DND-41 (cell line): ENCODE data around the gene MEPCE.

Source experiments
- ATAC-seq: fragments of 200-7000 bp; cut with Tn5 transposase; 3 replicates; pipeline ENCODE4 v1.9.1; 2021; ENCODE audit warnings: low read depth; ENCODE audit not compliant: insufficient read depth
- DNase-seq: peaks from one replicate; pipeline ENCODE4 v3.0.0-alpha.2; 2020
- H2AFZ ChIP-seq: 2 replicates; pipeline ENCODE4 v1.6.0; 2012; ENCODE audit warnings: low read depth, low read length
- H3K27ac ChIP-seq: 2 replicates; pipeline ENCODE4 v1.5.1; 2012; ENCODE audit warnings: low read length, inconsistent platforms
- H3K27me3 ChIP-seq: fragments of 200-600 bp; sonication (generic); 2 replicates; pipeline ENCODE4 v1.6.0; 2012; ENCODE audit warnings: low read length, mild to moderate bottlenecking, inconsistent platforms; ENCODE audit not compliant: insufficient read depth, poor library complexity
- H3K36me3 ChIP-seq: 2 replicates; pipeline ENCODE4 v1.5.1; 2012; ENCODE audit warnings: low read length, inconsistent platforms; ENCODE audit not compliant: insufficient read depth
- H3K4me1 ChIP-seq: 2 replicates; pipeline ENCODE4 v1.5.1; 2012; ENCODE audit warnings: mild to moderate bottlenecking, low read length; ENCODE audit not compliant: insufficient read depth
- H3K4me2 ChIP-seq: 2 replicates; pipeline ENCODE4 v1.6.0; 2012; ENCODE audit warnings: mild to moderate bottlenecking, moderate library complexity, low read length, inconsistent platforms; ENCODE audit not compliant: insufficient read depth
- H3K4me3 ChIP-seq, 2 experiments: fragments of 200-600 bp in 1 of 2; shearing (Covaris generic) in 1 of 2; 2 replicates each; pipeline ENCODE4 v1.5.1; 2012 to 2016; ENCODE audit warnings: inconsistent platforms in 2 of 2, low read length in 2 of 2, mild to moderate bottlenecking in 2 of 2, low read depth in 1 of 2, moderate library complexity in 1 of 2
- H3K79me2 ChIP-seq: 2 replicates; pipeline ENCODE4 v1.6.0; 2012; ENCODE audit warnings: low read length, inconsistent platforms; ENCODE audit not compliant: insufficient read depth
- H3K9ac ChIP-seq: 2 replicates; pipeline ENCODE4 v1.6.0; 2012; ENCODE audit warnings: low read depth, mild to moderate bottlenecking, inconsistent platforms, low read length, moderate library complexity
- H3K9me3 ChIP-seq: 2 replicates; pipeline ENCODE4 v1.5.1; 2012; ENCODE audit warnings: low read length, moderate library complexity, mild to moderate bottlenecking, inconsistent platforms; ENCODE audit not compliant: insufficient read depth, severe bottlenecking
- H4K20me1 ChIP-seq: 2 replicates; pipeline ENCODE4 v1.6.0; 2012; ENCODE audit warnings: low read length; ENCODE audit not compliant: insufficient read depth
- EZH2 ChIP-seq: IDR thresholded peaks from 3 replicates; pipeline ENCODE4 v1.6.1; 2012; ENCODE audit warnings: borderline replicate concordance, low read depth, mild to moderate bottlenecking, moderate library complexity, low read length, inconsistent platforms; ENCODE audit not compliant: severe bottlenecking
- TF ChIP-seq, protein P1 (sequence below): IDR thresholded peaks from 2 replicates; pipeline ENCODE4 v1.5.1; 2012; ENCODE audit warnings: borderline replicate concordance, low read length, moderate library complexity, mild to moderate bottlenecking; ENCODE audit not compliant: poor library complexity, severe bottlenecking; ENCODE audit errors: extremely low read depth

MEPCE gene

DNA sequence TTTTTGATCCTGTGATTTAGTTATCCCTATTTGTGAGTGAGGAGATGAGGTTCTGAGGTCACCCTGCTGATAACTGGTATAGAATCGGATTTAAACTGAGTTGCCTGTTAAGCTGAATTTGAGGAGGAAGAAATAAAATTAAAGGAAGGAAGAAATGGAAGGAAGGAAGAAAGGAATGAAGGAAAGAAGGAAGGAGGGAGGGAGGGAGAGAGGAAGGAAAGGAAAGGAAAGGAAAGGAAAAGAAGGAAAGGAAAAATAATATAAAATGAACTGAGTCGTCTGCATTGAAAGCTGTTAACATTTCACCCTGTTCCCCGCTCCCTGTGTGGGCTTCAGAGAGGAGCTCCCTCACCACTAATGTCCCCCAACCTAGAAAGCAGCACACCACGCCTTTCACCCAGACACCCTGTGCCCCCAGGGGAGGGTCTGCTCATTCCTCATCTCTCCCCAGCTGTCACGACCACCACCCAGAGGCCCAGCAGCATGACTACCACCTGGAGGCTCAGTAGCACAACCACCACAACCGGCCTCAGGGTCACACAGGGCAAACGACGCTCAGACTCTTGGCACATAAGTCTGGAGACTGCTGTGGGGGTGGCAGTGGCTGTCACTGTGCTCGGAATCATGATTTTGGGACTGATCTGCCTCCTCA is 40.1 kb upstream of the MEPCE start:
- no peaks in the 10 kb centered on the region for H3K27me3 ChIP-seq
- H3K4me1 ChIP-seq: no peaks in the 10 kb centered on the region
- ATAC-seq (0 out of 3 replicates have a peak, but pooled peaks have one; percentile 24), DNase-seq (no peak)
- H2AFZ ChIP-seq: no peak overlapping the region
- no peak overlapping the region for H3K4me2 ChIP-seq
- H3K79me2 ChIP-seq: no peaks in the 10 kb centered on the region
- H3K4me3 ChIP-seq: no peak overlapping the region
- no peaks in the 10 kb centered on the region for H4K20me1 ChIP-seq
- no peaks in the 10 kb centered on the region for H3K36me3 ChIP-seq
- H3K27ac ChIP-seq: no peak overlapping the region
- no peaks in the 10 kb centered on the region for H3K9me3 ChIP-seq
- TF ChIP-seq, protein P1, sequence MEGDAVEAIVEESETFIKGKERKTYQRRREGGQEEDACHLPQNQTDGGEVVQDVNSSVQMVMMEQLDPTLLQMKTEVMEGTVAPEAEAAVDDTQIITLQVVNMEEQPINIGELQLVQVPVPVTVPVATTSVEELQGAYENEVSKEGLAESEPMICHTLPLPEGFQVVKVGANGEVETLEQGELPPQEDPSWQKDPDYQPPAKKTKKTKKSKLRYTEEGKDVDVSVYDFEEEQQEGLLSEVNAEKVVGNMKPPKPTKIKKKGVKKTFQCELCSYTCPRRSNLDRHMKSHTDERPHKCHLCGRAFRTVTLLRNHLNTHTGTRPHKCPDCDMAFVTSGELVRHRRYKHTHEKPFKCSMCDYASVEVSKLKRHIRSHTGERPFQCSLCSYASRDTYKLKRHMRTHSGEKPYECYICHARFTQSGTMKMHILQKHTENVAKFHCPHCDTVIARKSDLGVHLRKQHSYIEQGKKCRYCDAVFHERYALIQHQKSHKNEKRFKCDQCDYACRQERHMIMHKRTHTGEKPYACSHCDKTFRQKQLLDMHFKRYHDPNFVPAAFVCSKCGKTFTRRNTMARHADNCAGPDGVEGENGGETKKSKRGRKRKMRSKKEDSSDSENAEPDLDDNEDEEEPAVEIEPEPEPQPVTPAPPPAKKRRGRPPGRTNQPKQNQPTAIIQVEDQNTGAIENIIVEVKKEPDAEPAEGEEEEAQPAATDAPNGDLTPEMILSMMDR: no peak
- TF ChIP-seq EZH2: no peak
- no peak overlapping the region for H3K9ac ChIP-seq

GRCh38 chr7:100390286-100391009 is 39.2 kb upstream of the MEPCE start:
- no peaks in the 10 kb centered on the region for H3K4me1 ChIP-seq
- H3K36me3 ChIP-seq: no peaks in the 10 kb centered on the region
- no peaks in the 10 kb centered on the region for H3K9me3 ChIP-seq
- DNase-seq: no peak
- TF ChIP-seq EZH2: no peak
- TF ChIP-seq, protein P1: no peak
- H2AFZ ChIP-seq: no peak overlapping the region
- H3K4me3 ChIP-seq: no peak overlapping the region
- no peak overlapping the region for H3K9ac ChIP-seq
- no peak overlapping the region for H3K27ac ChIP-seq
- H3K4me2 ChIP-seq: no peak overlapping the region
- no peaks in the 10 kb centered on the region for H3K79me2 ChIP-seq
- ATAC-seq: no peak
- H3K27me3 ChIP-seq: no peaks in the 10 kb centered on the region
- no peaks in the 10 kb centered on the region for H4K20me1 ChIP-seq

DNA sequence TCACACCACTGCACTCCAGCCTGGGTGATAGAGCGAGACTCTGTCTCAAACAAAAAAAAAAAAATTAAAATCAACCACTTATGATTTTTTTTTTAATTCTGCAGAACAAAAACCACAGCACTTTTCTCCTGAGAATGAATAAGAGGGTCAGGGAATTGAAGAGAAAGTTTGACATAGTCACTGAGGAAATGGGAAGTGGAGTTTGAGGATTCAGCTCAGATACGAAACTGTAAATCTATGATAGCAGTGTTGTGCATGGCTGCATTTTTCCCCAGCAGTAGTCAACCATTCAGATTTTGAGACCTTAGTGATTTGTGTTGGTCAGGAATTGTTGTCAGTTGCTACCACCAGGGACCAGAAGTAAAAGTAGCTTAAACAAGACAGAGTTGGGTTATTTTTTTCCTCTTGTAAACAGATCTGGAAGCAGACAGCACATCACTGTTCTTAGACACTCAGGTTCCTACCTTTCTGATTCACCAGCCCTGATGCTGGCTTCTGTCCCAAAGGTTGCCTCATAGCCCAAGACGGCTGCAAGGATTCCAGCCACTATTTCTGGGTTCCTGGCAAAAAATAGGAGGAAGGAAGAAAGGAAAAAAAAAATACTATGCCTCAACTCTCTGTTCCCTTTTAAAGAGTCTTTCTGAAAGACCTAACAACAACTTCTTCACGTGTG is 36.3 kb upstream of the MEPCE start:
- no peak for DNase-seq
- ATAC-seq: no peak
- Histone ChIP-seq H3K4me3 (no peak overlapping the region), H3K27me3 (no peaks in the 10 kb centered on the region), H4K20me1 (no peaks in the 10 kb centered on the region), H3K9ac (no peak overlapping the region), H3K79me2 (no peaks in the 10 kb centered on the region), H3K36me3 (no peaks in the 10 kb centered on the region), H3K9me3 (no peaks in the 10 kb centered on the region), H2AFZ (no peak overlapping the region), H3K27ac (no peak overlapping the region), H3K4me1 (peaks cover 18% of the 10 kb centered on the region), H3K4me2 (no peak overlapping the region)
- TF ChIP-seq, protein P1: no peak
- TF ChIP-seq EZH2: no peak
